Right lobe of liver (tissue), 6 donors: ENCODE measurements around the gene KLB. TPM values are rescaled to one million over a fixed set of nuclear protein-coding genes. Genes with fewer than 3 reads are reported as not detected.

ENCODE experiments used
- ATAC-seq, 4 donors: fragments of 200-7000 bp; cut with Tn5 transposase; one replicate each; pipeline ENCODE4 v1.9.1; 2020; ENCODE audit warnings: mild to moderate bottlenecking in 4 of 4, moderate library complexity in 4 of 4
- DNase-seq, 3 donors: peaks; one replicate each; pipeline ENCODE4 v3.0.0-alpha.2; 2020
- H3K27ac ChIP-seq, 3 donors: fragments of 200-600 bp; one replicate each; pipeline ENCODE4 v1.8.0; 2022
- H3K27me3 ChIP-seq, 2 donors: fragments of 200-600 bp; one replicate each; pipeline ENCODE4 v1.8.0; 2022
- H3K36me3 ChIP-seq, 4 donors: fragments of 200-600 bp; sonication (generic) in 1 of 4; one replicate each; pipeline versions ENCODE4 v1.5.1 to v1.8.0; 2017 to 2022; ENCODE audit warnings: control low read depth in 1 of 4
- H3K4me1 ChIP-seq, 4 donors: fragments of 200-600 bp; sonication (generic) in 1 of 4; one replicate each; pipeline versions ENCODE4 v1.5.1 to v1.8.0; 2017 to 2022; ENCODE audit warnings: control low read depth in 1 of 4
- H3K4me3 ChIP-seq, 3 donors: fragments of 200-600 bp; one replicate each; pipeline ENCODE4 v1.8.0; 2022
- H3K9me3 ChIP-seq, 4 donors: fragments of 200-600 bp; sonication (generic) in 1 of 4; one replicate each; pipeline versions ENCODE4 v1.5.1 to v1.8.0; 2017 to 2022; ENCODE audit warnings: control low read depth in 1 of 4
- POLR2A ChIP-seq: fragments of 450-650 bp; IDR thresholded peaks from one replicate; pipeline ENCODE4 v1.6.1; 2017; ENCODE audit warnings: antibody characterized with exemption, mild to moderate bottlenecking
- WGBS: methylation state at CpG from one replicate; pipeline ENCODE4 v1.1.6; 2018; ENCODE audit warnings: low coverage, low lambda C conversion rate; ENCODE audit not compliant: insufficient coverage; ENCODE audit errors: missing lambda C conversion rate; 5-methylcytosine and 5-hydroxymethylcytosine counted together
- intact Hi-C, 2 donors: fragments of 100-400 bp; cut with DNase I; formaldehyde crosslinking; loops; one replicate each; pipeline versions ENCODE4 v1.11.2 to v1.14.1; 2022
- total RNA-seq, 6 experiments: library from RNA; depleted of rRNA in 2 of 6; stranded (reverse); fragments of >200 nt in 2 of 6; fragmentation: NEBNext Ultra II Directional in 3 of 6; extraction: Animal tissue kit (Norgen Biotek cat#: 25700) in 3 of 6; gene quantifications; one replicate each; pipeline versions ENCODE4 v1.1.0 to v1.2.4, GENCODE V29; 2016 to 2023
- TF ChIP-seq, protein P1 (sequence below), 4 donors: fragments of 200-600 bp in 3 of 4; fragments of 450-650 bp in 1 of 4; IDR thresholded peaks; one replicate each; pipeline versions ENCODE4 v1.5.1 to v1.8.0; 2016 to 2022; ENCODE audit warnings: antibody characterized with exemption in 4 of 4, mild to moderate bottlenecking in 2 of 4
- donor health status: DM: no; HTN: yes; CAD: no.
- donor health status: DM: no; HTN: no; CAD: no.
- donor health status: DM: no; HTN: no; CAD: no.
- donor health status: DM: no; HTN: yes; CAD: no.
- donor health status: DM: no; HTN: yes; CAD: no.

Gene KLB
- total RNA-seq, 6 experiments from 2014 or later = 12.3 to 54.5 (median 17.5) TPM

DNA sequence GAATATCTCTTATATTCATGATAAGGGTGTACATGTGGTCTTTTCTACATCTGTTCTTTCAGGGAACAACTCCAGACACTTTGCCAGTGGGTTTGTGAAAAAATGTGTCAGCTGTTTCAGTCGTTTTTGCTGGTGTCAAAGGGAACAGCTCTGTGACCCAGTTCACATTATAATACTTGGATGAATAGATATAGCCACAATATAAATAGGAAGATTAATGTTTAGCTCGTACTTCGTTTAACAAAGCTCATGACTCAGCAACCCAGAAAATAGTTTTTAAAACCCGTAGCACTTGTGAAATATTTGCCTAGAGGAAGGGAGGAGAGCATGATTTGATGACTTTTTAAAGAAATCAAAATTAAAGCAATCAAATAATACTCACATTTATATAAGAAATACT lies 60.0 kb downstream of the KLB start:
- H3K27ac ChIP-seq = peak overlapping the region; percentile 24 to 88 (median 83)
- no peaks in the 10 kb centered on the region for H3K27me3 ChIP-seq
- TF ChIP-seq, protein P1, sequence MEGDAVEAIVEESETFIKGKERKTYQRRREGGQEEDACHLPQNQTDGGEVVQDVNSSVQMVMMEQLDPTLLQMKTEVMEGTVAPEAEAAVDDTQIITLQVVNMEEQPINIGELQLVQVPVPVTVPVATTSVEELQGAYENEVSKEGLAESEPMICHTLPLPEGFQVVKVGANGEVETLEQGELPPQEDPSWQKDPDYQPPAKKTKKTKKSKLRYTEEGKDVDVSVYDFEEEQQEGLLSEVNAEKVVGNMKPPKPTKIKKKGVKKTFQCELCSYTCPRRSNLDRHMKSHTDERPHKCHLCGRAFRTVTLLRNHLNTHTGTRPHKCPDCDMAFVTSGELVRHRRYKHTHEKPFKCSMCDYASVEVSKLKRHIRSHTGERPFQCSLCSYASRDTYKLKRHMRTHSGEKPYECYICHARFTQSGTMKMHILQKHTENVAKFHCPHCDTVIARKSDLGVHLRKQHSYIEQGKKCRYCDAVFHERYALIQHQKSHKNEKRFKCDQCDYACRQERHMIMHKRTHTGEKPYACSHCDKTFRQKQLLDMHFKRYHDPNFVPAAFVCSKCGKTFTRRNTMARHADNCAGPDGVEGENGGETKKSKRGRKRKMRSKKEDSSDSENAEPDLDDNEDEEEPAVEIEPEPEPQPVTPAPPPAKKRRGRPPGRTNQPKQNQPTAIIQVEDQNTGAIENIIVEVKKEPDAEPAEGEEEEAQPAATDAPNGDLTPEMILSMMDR (IDR thresholded peaks at IDR 0.05) = no peak
- no peak for TF ChIP-seq POLR2A
- H3K4me3 ChIP-seq = peak overlapping the region in 1 of 3 donors; percentile 5
- peaks cover 0 to 36% (median 11%) of the 10 kb centered on the region in 4 donors for H3K4me1 ChIP-seq
- DNase-seq (peak in 1 of 3 donors; percentile 58), ATAC-seq (peak; percentile 50 to 75 (median 56))
- no peaks in the 10 kb centered on the region for H3K9me3 ChIP-seq
- peaks cover 0 to 26% (median 0%) of the 10 kb centered on the region in 4 donors for H3K36me3 ChIP-seq
- intact Hi-C loops = no loop called here
- 31% methylated on average over 4 of the region's 4 CpGs for WGBS

GRCh38 chr4:39467464-39467863 lies 60.7 kb downstream of the KLB start:
- intact Hi-C loops = no loop called here
- Histone ChIP-seq H3K9me3 (no peaks in the 10 kb centered on the region), H3K36me3 (peaks cover 0 to 19% (median 0%) of the 10 kb centered on the region in 4 donors), H3K4me3 (peak overlapping the region in 1 of 3 donors; percentile 5), H3K27ac (peak overlapping the region; percentile 24 to 88 (median 83)), H3K4me1 (peaks cover 0 to 41% (median 12%) of the 10 kb centered on the region in 4 donors), H3K27me3 (no peaks in the 10 kb centered on the region)
- TF ChIP-seq POLR2A = no peak
- TF ChIP-seq, protein P1 (IDR thresholded peaks at IDR 0.05) = no peak
- ATAC-seq (peak in 3 of 4 donors; percentile 19 to 37 (median 34)), DNase-seq (no peak)
- WGBS = 30% methylated on average over 4 of the region's 4 CpGs

- Histone ChIP-seq H3K27me3 (no peaks in the 10 kb centered on the region), H3K27ac (peak overlapping the region; percentile 72 to 88 (median 83)), H3K4me3 (peak overlapping the region in 1 of 3 donors; percentile 14), H3K9me3 (no peaks in the 10 kb centered on the region), H3K36me3 (peaks cover 0 to 5% (median 0%) of the 10 kb centered on the region in 4 donors), H3K4me1 (peaks cover 0 to 46% (median 13%) of the 10 kb centered on the region in 4 donors)
- TF ChIP-seq, protein P1 (IDR thresholded peaks at IDR 0.05) = peak; percentile 82 to 95 (median 88)
- no peak for TF ChIP-seq POLR2A
- DNase-seq (peak in 2 of 3 donors; percentile 31 to 66), ATAC-seq (peak; percentile 67 to 91 (median 76))
- intact Hi-C loops = no loop called here
- 22% methylated on average over 4 of the region's 4 CpGs for WGBS
Observed at GRCh38 chr4:39469429-39470077, 62.8 kb downstream of the KLB start.

- peak overlapping the region; percentile 72 to 88 (median 83) for H3K27ac ChIP-seq
- H3K36me3 ChIP-seq = no peaks in the 10 kb centered on the region
- no peaks in the 10 kb centered on the region for H3K9me3 ChIP-seq
- peak overlapping the region in 1 of 3 donors; percentile 14 for H3K4me3 ChIP-seq
- intact Hi-C loops = no loop called here
- ATAC-seq = peak; percentile 46 to 72 (median 62)
- H3K4me1 ChIP-seq = peaks cover 0 to 41% (median 13%) of the 10 kb centered on the region in 4 donors
- 40% methylated on average over 1 of the region's 1 CpG for WGBS
- no peak for DNase-seq
- TF ChIP-seq POLR2A = no peak
- TF ChIP-seq, protein P1 (IDR thresholded peaks at IDR 0.05) = no peak
- H3K27me3 ChIP-seq = no peaks in the 10 kb centered on the region
Observed at GRCh38 chr4:39470402-39470801, 63.7 kb downstream of the KLB start.
